ENCODE measurements around the gene CXCR4.
"Not testable (repeated sequence)": the region's sequence is repeated elsewhere in the genome, so short reads cannot be mapped to it uniquely, and the experiment has no call there.

Gene CXCR4

DNA sequence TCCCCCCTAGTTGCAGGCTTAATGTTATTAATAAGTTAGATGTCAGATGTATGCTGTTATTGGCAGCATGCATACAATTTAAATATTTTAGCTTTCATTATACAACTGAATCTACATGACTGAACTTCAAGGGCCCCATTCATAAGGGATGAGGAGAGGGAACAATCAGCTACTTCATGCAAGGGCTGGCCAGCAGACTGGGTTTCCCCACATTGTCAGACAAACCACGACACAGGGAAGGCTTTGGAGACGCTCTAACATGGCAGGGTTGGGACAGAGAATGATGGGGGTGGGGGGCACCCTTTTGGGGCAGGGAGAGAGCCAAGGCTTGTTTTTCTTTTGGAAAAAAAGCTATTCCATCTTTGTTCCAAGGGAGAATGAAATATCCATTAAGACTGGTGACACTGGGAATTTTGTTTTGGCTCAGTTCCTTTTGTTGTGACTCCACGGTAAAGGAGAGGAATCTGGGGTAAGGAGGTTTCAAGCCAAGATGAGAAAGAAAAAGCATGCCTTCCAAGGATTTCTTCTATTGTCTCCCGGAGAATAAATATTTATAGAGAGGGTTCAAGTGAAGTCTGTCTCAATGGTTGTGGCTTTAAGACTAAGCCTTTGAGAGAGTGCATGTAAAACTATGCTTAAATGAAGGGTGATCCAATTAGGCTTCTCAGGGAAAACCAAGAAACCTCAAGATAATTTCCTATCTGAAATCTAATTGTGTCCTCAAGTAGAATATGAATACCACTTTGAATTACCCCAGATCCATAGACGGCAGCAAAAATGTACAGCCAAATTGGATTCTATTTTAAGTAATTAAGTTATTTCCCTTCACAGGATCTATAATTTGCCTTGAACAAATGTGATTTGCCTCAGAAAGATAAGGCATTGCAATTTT, 5.4 kb downstream of the CXCR4 start:
- no peak for DNase-seq

DNA sequence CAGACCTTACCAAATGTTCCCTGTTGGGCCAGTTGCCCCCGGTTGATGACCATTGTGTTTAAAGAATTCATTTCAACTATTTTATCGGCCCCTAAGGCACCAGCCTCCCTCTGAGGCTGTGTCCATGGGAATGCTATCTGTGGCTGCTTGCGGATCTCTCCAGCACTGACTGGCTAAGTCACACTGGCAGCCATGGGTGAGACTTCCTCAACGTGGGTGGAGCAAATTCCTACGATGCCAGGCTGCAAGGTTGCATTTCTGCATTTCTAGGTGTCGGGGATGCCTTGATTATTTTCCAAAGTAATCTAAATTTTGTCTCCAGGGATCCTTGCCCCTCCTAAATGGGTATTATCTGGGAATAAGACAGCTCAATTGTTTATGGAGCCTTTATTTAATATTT, 6.2 kb downstream of the CXCR4 start:
- DNase-seq = no peak

DNA sequence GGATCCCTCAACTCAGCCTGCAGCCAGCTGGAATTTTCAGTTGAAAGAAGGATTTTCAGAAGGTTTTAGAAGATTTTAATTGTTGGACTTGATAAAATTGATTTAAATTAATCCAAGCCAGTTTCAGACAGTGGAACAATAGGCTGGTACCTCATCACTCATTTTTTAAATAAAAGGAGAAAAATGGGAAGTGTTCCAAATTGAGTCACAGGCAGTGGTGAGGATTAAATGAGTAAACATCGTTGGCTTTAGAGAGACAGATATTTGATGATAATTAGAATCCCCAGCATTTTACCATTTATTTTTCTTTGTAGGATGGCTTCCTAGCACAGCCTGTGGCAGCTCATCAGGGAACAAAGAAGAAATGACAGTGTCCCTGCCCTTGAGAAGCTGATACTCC, 7.4 kb downstream of the CXCR4 start:
- DNase-seq = no peak

- no peak for DNase-seq
Measured at GRCh38 chr2:136108463-136108862, 9.5 kb downstream of the CXCR4 start.

DNA sequence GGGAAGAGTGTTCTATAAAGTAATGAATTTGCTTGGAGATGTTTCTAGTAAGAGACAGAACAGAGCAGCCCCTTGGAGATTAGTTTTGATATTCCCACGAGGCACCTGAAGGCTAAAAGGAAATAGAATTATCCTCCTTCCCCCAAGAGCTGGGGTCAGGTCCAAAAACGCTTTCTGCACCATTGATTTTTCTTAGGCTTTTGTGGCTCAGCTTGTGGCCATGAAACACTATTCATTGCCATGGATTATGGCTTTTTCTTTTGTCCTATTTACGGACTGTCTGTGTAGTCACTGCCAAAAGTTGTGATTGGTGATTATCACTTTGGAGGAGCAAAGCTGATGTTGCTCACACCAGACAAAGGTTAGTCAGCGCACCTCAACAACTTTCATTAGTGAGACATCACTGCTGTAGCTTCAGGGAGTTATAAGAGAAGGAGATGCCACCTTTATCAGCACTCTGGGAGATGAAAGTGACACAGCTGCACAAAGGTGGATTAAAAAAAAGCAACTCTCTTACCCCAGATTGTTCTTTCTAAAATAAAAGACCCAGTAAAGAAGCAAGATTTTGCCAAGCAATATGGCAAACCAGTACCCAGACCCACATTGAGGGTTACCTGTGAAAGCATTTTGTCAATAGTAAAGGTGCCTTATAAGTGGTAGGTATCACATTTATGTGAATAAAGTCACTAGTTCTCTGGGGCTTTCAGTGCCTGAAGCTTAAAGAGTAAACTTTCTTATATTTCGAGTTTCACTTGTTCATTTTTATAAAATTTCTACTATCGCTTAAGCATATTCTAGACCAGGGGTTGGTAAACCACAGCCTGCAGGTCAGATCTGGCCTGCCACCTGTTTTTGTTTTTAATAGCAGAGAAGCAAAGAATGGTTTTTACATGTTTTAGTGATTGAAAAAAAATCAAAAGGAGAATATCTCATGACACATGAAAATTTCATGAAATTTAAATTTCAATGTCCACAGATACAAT, 10.6 kb downstream of the CXCR4 start:
- no peak for DNase-seq

DNA sequence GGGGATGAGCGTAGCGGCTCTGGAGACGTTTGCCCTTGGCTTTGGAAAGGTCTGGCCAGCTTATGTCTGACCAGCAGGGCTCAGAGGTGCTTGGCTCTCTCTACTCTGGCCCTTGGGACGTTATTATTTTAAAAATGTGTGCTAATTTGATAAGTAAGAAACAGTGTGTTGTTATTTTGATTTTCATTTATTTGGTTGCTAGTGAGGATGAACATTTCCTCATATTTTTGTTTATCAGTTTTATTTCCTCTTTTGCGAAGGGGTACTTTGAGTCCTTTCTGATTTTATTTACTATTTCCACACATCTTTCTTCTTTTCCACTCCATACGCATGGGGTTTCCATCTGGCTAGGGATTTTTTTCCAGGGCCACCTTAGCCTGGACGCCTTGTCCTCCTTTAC, 11.4 kb downstream of the CXCR4 start:
- DNase-seq = no peak

- DNase-seq = no peak
Measured at GRCh38 chr2:136104977-136105376, 13.0 kb downstream of the CXCR4 start.

GRCh38 chr2:136101042-136101441, 16.9 kb downstream of the CXCR4 start:
- DNase-seq = no peak

DNA sequence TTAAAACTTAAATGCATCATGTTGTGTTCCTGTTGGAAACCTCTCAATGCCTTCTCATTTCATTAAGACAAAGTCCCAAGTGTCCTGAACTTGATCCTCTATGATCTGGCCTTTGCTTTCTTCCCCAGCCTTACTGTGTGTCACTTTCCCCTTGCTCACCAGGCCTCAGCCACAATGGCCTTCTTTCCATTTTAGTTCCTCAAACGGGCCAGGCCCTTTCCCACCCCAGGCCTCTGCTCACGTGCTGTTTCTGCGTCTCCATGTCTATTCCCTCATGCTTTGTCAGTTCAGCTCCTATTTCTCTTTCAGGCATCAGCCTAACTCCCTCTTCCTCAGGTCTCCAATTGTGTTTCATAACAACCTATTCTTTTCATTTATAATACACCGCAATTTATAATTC, 19.5 kb downstream of the CXCR4 start:
- no peak for DNase-seq

DNA sequence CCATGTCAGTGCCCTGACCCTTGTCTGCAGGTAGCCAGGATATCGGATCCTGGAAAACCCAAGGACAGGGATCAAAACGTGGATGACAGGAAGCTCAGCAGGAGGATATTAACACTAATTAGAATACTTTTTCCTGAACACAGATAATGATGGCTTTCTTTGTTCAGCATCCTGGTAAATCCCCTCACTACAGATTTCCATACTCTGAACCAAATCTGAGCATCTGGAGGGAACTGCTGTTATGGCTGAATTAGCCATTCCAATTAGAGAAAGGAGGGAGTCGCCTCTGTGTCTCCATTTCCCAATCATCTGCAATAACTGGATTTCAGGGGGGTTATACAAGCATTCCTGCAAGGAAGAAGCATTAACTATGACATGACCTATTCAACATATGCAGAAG, 24.4 kb downstream of the CXCR4 start:
- DNase-seq = no peak

GRCh38 chr2:136091899-136092298, 26.1 kb downstream of the CXCR4 start:
- no peak for DNase-seq

- not testable (repeated sequence) for DNase-seq
Measured at GRCh38 chr2:136087901-136088460, 30.0 kb downstream of the CXCR4 start.

DNA sequence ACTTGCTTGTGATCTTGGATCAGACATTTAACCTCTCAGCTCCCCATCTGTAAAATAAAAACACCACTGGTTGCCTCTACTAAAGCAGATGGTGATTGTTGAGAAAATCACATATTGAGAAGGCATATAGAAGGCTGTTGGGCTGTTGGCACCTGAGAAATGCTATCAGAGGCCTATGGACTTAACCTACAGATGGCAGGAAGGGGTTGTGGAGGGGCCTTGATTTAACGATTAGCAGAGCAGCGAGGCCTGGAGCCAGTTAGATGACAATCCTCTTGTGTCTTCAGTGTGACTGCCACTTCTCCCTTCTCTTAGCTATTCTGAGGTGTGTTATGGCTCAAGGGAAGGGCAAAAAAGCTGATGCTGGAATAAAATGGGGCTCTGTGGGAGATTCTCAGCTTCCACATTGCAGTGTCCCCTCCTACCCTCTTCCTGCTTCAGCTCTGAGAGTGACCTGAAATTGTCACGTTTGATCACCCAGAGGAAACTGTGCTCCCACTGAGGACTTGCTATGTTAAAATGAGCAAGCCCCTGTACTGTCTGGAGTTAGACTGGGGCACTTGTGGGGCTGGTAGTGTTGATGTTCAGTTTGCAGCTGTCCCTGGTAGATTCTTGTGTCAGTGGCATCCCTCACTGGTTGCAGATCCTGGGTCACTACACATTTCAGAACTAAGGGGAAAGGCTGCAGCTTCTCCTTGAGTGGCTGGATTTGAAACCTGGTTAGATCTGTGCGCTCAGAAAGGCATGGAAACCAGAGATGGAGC, 31.5 kb downstream of the CXCR4 start:
- DNase-seq = no peak

DNA sequence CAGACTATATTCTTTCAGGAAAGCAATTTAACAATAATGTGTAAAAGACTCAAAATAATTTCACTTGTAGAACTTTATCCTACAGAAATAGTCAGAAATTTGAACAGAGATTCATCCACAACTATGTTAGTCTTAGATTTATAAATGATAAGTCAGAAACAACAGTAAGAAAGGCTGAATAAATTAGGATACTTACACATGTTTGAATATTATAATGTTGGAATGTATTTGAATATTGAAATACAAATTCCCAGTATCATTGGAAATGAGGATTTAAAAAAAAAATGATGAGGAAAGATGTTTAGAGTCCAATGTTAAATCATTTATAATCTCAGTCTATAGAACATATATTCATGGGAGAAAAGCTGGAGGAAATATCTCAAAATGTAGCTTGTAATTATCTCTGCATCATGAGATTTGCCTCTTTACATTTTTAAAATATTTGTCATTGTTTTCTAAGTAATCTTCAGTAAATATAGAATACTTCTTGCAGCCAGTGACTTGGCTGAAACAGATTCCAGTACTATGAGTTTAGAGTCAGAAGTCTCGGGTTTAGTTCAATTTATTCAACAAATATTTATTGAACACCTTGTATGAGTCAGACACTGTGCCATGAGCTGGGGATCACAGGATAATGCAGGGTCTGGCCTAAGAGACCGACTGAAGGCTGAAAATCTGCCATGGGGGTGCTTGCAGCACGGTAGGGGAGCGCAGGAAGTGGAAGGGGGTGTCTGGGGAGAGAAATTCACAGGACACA, 32.3 kb downstream of the CXCR4 start:
- no peak for DNase-seq

DNA sequence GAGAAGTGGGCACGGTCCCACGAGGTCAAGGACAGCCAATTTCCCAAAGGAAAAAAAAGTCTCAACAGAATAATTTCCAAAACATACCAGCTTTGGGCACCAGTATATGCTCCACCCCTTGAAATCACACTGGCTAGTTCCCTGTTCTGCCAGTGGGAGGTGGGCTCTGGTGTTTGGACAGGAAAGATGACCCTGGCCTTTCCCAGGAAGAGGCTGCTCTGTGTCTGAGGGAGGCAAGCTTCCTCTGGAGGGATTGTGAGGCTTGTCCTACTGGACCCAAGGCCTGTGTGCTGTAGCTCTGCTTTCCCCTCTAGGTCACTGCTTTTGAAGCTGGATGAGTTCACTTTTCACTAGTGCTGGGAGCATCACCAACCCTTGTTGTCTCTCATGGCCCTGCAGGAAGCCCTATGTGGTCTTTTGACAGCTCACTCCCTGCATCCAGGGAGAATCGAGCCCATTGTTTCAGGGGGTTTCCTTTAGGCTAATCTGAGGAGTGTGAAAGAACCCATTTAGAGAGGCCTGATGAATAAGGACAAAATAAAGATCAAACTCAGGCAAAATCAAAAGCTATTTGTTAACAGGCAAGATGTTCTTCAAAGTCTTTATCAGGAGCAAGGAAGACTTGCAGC, 36.3 kb downstream of the CXCR4 start:
- DNase-seq = no peak

- no peak for DNase-seq
Measured at GRCh38 chr2:136080114-136080513, 37.8 kb downstream of the CXCR4 start.

DNA sequence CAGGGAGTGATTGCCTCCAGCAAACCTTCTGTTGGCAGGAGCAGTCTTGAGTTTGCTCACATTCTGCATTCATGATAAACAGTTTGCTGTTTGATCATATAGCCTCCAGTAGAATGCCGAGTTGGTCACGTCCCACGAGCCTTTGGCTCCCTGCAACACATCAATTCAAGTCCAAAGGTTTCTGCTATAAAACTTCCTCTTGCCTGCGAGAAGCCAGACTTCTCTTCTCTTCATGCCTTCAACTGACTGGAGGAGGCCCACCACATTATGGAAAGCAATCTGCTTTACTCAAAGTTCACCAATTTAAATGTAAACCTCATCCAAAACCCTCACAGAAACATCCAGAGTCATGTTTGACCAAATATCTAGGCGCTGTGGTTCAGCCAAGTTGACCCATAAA, 40.8 kb downstream of the CXCR4 start:
- DNase-seq = no peak

- no peak for DNase-seq
Measured at GRCh38 chr2:136075476-136075875, 42.5 kb downstream of the CXCR4 start.

DNA sequence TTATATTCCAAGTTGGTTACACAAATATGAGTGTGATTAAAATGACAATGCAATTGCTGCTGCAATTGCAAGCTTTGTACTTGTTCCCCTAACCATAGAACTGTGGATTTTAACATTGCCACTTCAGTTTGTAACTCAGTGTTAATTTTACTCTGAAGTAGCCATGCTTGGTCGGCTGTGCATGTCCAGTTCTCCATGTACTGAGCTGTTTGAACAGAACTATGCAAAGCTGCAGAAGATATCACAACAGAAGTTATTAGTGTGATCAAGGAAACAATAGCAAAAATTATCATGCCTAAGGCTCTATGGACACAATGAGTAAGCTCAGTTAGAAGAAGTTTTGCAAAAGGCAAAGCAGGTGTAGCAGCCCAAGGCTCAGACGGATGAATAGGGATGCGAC, 45.3 kb downstream of the CXCR4 start:
- DNase-seq = no peak

DNA sequence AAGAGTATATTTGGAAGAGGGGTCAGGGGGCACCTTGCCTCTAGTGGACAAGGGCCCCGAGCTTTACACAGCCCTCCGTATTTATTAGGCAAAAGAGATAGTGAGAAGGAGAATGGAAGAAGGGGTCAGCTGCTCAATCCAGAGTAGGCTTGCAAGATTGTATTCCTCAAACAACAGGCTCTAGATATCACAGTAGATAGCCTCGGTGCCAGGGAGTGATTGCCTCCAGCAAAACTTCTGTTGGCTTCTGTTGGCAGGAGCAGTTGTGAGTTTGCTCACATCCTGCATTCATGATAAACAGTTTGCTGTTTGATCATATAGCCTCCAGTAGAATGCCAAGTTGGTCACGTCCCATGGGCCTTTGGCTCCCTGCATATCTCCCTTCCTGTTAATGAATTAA, 46.1 kb downstream of the CXCR4 start:
- DNase-seq = not testable (repeated sequence)

DNA sequence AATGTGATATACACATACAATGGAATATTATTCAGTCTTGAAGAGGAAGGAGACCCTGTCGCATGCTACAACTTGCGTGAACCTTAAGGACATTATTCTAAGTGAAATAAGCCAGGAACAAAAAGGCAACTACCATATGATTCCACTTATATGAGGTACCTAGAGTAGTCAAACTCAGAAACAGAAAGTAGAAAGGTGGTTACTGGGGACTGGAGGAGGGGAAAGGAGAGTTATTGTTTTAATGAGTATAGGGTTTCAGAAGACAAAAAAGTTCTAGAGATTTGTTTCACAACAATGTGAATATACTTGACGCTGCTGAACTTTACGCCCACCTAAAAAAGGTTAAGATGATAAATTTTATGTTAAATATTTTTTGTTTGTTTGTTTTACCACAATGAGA, 47.0 kb downstream of the CXCR4 start:
- no peak for DNase-seq

Data from cerebellar nuclear complex (tissue), 1 donor.